ENCODE results near the gene OR6C6. TPM values are rescaled to one million over a fixed set of nuclear protein-coding genes. Genes with fewer than 3 reads are reported as not detected.
"Not testable (repeated sequence)": the region's sequence is repeated elsewhere in the genome, so short reads cannot be mapped to it uniquely, and the experiment has no call there.

The OR6C6 gene
- not detected in 2 replicates for total RNA-seq (ENCODE audit: low replicate concordance)
- long read RNA-seq: 0 reads

GRCh38 chr12:55296469-55296868 lies at the start of gene OR6C6:
TSS of gene OR6C6 (minus strand) at chr12:55296569. CDS start at chr12:55295232, 1,337 bp downstream.
- peaks cover 5% of the 10 kb centered on the region for H3K27me3 Mint-ChIP-seq
- no peaks in the 10 kb centered on the region for H3K4me1 Mint-ChIP-seq (ENCODE audit: unreplicated experiment)
- no peak for TF ChIP-seq CTCF (conservative IDR thresholded peaks at IDR 0.05)
- no peaks in the 10 kb centered on the region for H3K36me3 Mint-ChIP-seq
- no peaks in the 10 kb centered on the region for H3K9me3 Mint-ChIP-seq
- no peak for DNase-seq (ENCODE audit: extremely low spot score, unreplicated experiment)
- H3K4me3 Mint-ChIP-seq: no peak within 1 kb of the TSS
- no peak within 1 kb of the TSS for H3K27ac Mint-ChIP-seq

- H3K27ac Mint-ChIP-seq: no peak overlapping the region
- peaks cover 3% of the 10 kb centered on the region for H3K27me3 Mint-ChIP-seq
- H3K9me3 Mint-ChIP-seq: no peaks in the 10 kb centered on the region
- no peaks in the 10 kb centered on the region for H3K36me3 Mint-ChIP-seq
- no peak for DNase-seq (ENCODE audit: extremely low spot score, unreplicated experiment)
- H3K4me1 Mint-ChIP-seq (ENCODE audit: unreplicated experiment): no peaks in the 10 kb centered on the region
- H3K4me3 Mint-ChIP-seq: no peak overlapping the region
- TF ChIP-seq CTCF (conservative IDR thresholded peaks at IDR 0.05): no peak
Observed at GRCh38 chr12:55336002-55336401, 39.6 kb upstream of the OR6C6 start.

GRCh38 chr12:55330446-55330845 lies 34.1 kb upstream of the OR6C6 start, which contains the start of gene OR6C3:
TSS of gene OR6C3 (plus strand) at chr12:55330746. CDS start at chr12:55331701, 955 bp downstream.
- Mint-ChIP-seq H3K4me1 (ENCODE audit: unreplicated experiment) (no peaks in the 10 kb centered on the region), H3K27me3 (peaks cover 2% of the 10 kb centered on the region), H3K4me3 (no peak within 1 kb of the TSS), H3K9me3 (no peaks in the 10 kb centered on the region), H3K36me3 (no peaks in the 10 kb centered on the region), H3K27ac (no peak within 1 kb of the TSS)
- TF ChIP-seq CTCF (conservative IDR thresholded peaks at IDR 0.05): no peak
- DNase-seq (ENCODE audit: extremely low spot score, unreplicated experiment): no peak

DNA sequence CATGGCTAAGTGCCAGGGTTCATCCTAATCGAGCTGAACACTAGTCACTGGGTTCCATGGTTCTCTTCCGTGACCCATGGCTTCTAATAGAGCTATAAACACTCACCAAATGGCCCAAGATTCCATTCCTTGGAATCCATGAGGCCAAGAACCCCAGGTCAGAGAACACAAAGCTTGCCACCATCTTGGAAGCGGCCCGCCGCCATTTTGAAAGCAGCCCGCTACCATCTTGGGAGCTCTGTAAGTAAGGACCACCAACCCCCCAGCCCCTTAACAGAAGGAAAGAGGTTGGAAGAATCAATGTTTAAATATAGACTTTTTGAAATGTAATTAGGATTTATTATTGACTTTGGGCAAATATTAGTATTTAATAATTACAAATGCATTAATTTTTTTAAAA lies 29.4 kb upstream of the OR6C6 start:
- not testable (repeated sequence) for H3K27me3 Mint-ChIP-seq; DNase-seq (ENCODE audit: extremely low spot score, unreplicated experiment); H3K4me3 Mint-ChIP-seq; H3K27ac Mint-ChIP-seq; H3K9me3 Mint-ChIP-seq; H3K4me1 Mint-ChIP-seq (ENCODE audit: unreplicated experiment); H3K36me3 Mint-ChIP-seq

DNA sequence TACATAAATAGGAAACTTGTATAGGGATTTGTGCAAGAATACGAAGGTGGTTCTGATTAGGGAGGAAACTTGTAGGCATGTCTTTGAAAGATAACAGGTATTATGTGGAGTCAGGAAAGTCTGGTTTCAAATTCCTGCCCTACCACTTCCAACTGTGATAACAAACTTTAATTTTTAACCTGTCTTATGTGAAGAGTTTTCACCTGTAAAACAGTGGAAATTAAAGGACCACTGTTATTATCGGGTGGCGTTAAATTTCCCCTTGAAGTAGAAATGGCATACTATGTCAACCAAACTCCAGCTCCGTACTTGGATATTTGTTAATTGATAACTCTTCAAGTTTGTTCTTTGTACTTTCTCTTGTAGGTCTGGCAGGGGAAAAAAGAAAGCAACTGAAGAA lies 23.8 kb upstream of the OR6C6 start:
- no peaks in the 10 kb centered on the region for H3K36me3 Mint-ChIP-seq
- no peaks in the 10 kb centered on the region for H3K27me3 Mint-ChIP-seq
- H3K9me3 Mint-ChIP-seq: no peaks in the 10 kb centered on the region
- no peaks in the 10 kb centered on the region for H3K4me1 Mint-ChIP-seq (ENCODE audit: unreplicated experiment)
- DNase-seq (ENCODE audit: extremely low spot score, unreplicated experiment): no peak
- no peak for TF ChIP-seq CTCF (conservative IDR thresholded peaks at IDR 0.05)
- no peak overlapping the region for H3K4me3 Mint-ChIP-seq
- H3K27ac Mint-ChIP-seq: no peak overlapping the region

DNA sequence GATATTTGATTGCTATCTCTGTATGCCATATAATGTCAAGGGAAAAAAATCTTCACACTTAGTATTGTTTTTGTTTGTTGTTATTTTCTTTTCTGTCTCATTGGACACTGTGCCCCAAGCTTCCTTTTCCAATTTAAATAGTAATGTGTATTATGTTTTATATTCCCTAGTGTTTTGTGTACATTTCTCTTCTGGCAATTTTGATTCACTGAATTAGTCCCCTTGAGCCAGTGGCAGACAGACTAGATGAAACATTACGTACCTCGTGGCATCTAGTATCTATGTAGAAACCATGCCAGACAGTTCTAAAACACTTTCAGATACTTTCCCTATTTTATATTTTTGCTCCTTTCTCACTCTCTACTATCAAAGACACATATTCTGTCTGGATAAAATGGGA lies 17.7 kb upstream of the OR6C6 start, which contains the start of gene OR6C1:
TSS of gene OR6C1 (plus strand) at position 301 of the 400 bp plus-strand sequence. CDS start 6,257 bp downstream, outside the sequence.
- no peak for DNase-seq (ENCODE audit: extremely low spot score, unreplicated experiment)
- H3K27me3 Mint-ChIP-seq: peaks cover 6% of the 10 kb centered on the region
- no peaks in the 10 kb centered on the region for H3K4me1 Mint-ChIP-seq (ENCODE audit: unreplicated experiment)
- H3K27ac Mint-ChIP-seq: no peak within 1 kb of the TSS
- H3K4me3 Mint-ChIP-seq: no peak within 1 kb of the TSS
- H3K9me3 Mint-ChIP-seq: no peaks in the 10 kb centered on the region
- TF ChIP-seq CTCF (conservative IDR thresholded peaks at IDR 0.05): no peak
- no peaks in the 10 kb centered on the region for H3K36me3 Mint-ChIP-seq
